NCI-H748 (cell line): ENCODE measurements around the gene MBD5.
A peak's percentile ranks its signal among the peaks of the same experiment; 100 is the strongest.
"Not testable (repeated sequence)": the region's sequence is repeated elsewhere in the genome, so short reads cannot be mapped to it uniquely, and the experiment has no call there.

Source experiments
- DNase-seq: peaks from one replicate; lab custom pipeline; 2025; ENCODE audit not compliant: unreplicated experiment; lab: John Stamatoyannopoulos, UW

Gene MBD5

GRCh38 chr2:148021059-148021861 is at the start of gene MBD5:
Gene MBD5, plus strand, starts transcription at chr2:148021091.
- peak; percentile 63 for DNase-seq

GRCh38 chr2:147976102-147976501 is 44.8 kb upstream of the MBD5 start:
- DNase-seq, result no peak

- DNase-seq, result no peak
Observed at GRCh38 chr2:147977679-147978078, 43.2 kb upstream of the MBD5 start.

- DNase-seq, result no peak
Observed at GRCh38 chr2:147980940-147981528, 39.9 kb upstream of the MBD5 start.

GRCh38 chr2:147989102-147989501 is 31.8 kb upstream of the MBD5 start:
- DNase-seq, result no peak

GRCh38 chr2:147989809-147990403 is 31.0 kb upstream of the MBD5 start:
- DNase-seq, result peak; percentile 40

GRCh38 chr2:147994965-147995364 is 25.9 kb upstream of the MBD5 start:
- DNase-seq, result not testable (repeated sequence)

- DNase-seq, result no peak
Observed at GRCh38 chr2:147996828-147997227, 24.1 kb upstream of the MBD5 start.

- DNase-seq, result no peak
Observed at GRCh38 chr2:147998203-147998602, 22.7 kb upstream of the MBD5 start.

GRCh38 chr2:147999126-147999525 is 21.8 kb upstream of the MBD5 start:
- no peak for DNase-seq

GRCh38 chr2:148000095-148000494 is 20.8 kb upstream of the MBD5 start:
- no peak for DNase-seq

GRCh38 chr2:148002420-148002819 is 18.5 kb upstream of the MBD5 start:
- DNase-seq, result not testable (repeated sequence)

GRCh38 chr2:148006249-148007007 is 14.5 kb upstream of the MBD5 start:
- no peak for DNase-seq

GRCh38 chr2:148007219-148007900 is 13.5 kb upstream of the MBD5 start:
- DNase-seq, result no peak

- not testable (repeated sequence) for DNase-seq
Observed at GRCh38 chr2:148008411-148008810, 12.5 kb upstream of the MBD5 start.

GRCh38 chr2:148013876-148014275 is 7.0 kb upstream of the MBD5 start:
- DNase-seq, result peak; percentile 1

GRCh38 chr2:148014616-148015015 is 6.3 kb upstream of the MBD5 start:
- DNase-seq, result no peak

GRCh38 chr2:148020111-148021058 is 506 bp upstream of the MBD5 start, which contains the start of gene ORC4:
Gene ORC4, minus strand, starts transcription at chr2:148020737. Its CDS starts 44,779 bp downstream, at chr2:147975958.
- peak; percentile 99 for DNase-seq

- no peak for DNase-seq
Observed at GRCh38 chr2:148021886-148022285, 995 bp downstream of the MBD5 start.

- DNase-seq, result no peak
Observed at GRCh38 chr2:148022351-148022750, 1.5 kb downstream of the MBD5 start.
